AG04449 (cell line): Measurements from ENCODE around the gene PPM1A.

Experiments used
- CTCF ChIA-PET: fragments of 350-600 bp; formaldehyde crosslinking; extraction: SDS; loops from one replicate; lab custom pipeline; 2021; ENCODE audit warnings: antibody characterized with exemption; lab: Yijun Ruan, JAX
- POLR2A ChIA-PET: fragments of 400-600, 350-600 bp; formaldehyde crosslinking; extraction: SDS; loops from one replicate; lab custom pipeline; 2020; ENCODE audit warnings: antibody characterized with exemption, inconsistent platforms; lab: Yijun Ruan, JAX
- DNase-seq: peaks from one replicate; pipeline ENCODE4 v3.0.0-alpha.2; 2010; ENCODE audit warnings: low read depth, low spot score
- H3K4me3 ChIP-seq: 2 replicates; pipeline ENCODE4 v1.5.1; 2011; ENCODE audit warnings: low read depth, mild to moderate bottlenecking, control low read depth, low read length
- TF ChIP-seq, protein P1 (sequence below): IDR thresholded peaks from one replicate; pipeline ENCODE4 v1.5.1; 2011; ENCODE audit warnings: mild to moderate bottlenecking, moderate library complexity, low read length, control low read depth, inconsistent platforms; ENCODE audit not compliant: insufficient read depth; ENCODE audit errors: missing control alignments

The PPM1A gene

DNA sequence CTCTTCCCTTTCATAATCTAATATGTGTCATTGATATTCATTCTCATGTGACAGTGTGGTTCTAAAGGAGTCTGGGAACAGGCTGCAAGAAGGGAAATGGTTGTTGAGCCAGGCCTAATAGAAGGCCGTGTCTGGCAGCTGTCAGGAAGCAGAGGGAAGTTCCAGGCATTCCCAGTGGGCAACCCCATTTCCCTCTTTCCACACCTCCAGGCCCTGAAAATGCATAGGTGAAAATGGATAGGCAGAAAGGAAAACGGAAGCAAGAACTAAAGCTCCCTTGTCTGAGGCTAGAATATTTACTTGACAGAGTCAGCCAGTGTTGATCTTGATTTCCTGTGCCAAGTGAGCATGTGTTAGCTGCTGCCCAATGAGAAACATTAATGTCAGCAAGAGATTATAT is 97.7 kb downstream of the PPM1A start:
- TF ChIP-seq, protein P1, sequence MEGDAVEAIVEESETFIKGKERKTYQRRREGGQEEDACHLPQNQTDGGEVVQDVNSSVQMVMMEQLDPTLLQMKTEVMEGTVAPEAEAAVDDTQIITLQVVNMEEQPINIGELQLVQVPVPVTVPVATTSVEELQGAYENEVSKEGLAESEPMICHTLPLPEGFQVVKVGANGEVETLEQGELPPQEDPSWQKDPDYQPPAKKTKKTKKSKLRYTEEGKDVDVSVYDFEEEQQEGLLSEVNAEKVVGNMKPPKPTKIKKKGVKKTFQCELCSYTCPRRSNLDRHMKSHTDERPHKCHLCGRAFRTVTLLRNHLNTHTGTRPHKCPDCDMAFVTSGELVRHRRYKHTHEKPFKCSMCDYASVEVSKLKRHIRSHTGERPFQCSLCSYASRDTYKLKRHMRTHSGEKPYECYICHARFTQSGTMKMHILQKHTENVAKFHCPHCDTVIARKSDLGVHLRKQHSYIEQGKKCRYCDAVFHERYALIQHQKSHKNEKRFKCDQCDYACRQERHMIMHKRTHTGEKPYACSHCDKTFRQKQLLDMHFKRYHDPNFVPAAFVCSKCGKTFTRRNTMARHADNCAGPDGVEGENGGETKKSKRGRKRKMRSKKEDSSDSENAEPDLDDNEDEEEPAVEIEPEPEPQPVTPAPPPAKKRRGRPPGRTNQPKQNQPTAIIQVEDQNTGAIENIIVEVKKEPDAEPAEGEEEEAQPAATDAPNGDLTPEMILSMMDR = no peak
- DNase-seq = no peak
- POLR2A ChIA-PET = no interaction called here
- H3K4me3 ChIP-seq = no peak overlapping the region
- CTCF ChIA-PET = interaction anchor here (1.2 to 7.5 kb wide), 5 partner anchors 15 to 938 kb away, joined by 4 to 162 read pairs (median 19); partner anchors contain the start of gene TMEM30B

DNA sequence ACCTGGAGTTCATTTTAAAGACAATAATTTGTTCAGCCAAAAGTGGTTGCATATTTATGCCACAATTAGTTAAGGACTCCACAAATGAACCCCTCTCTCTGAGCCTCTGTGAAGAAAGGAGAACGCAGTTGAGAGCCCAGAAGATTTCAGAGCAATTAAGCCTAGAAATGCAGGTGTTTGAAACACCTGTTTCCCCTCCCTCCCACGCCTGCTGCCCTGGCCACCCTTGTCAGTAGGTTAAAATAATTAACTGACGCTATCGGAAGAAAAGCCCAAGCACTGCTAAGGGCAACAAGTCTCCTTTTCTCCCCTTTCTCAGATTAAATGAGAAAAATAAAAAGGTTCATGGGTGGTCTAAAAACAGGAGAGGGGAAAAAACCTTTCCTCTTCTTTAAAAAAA is 99.2 kb downstream of the PPM1A start:
- ChIA-PET POLR2A (no interaction called here), CTCF (interaction anchor here (1.1 to 7.5 kb wide), 12 partner anchors 9 to 936 kb away, joined by 3 to 162 read pairs (median 10); partner anchors contain the start of gene TMEM30B)
- no peak overlapping the region for H3K4me3 ChIP-seq

More for the DNA sequence above, 99.2 kb downstream of the PPM1A start:
- TF ChIP-seq, protein P1 = no peak
- DNase-seq = no peak
